A549 (cell line): ENCODE results near the gene PRDX5.

ENCODE experiments used
- CHD2 ChIP-seq: fragments of 150-350 bp; IDR thresholded peaks from 2 replicates; pipeline ENCODE4 v1.6.1; 2014; ENCODE audit warnings: low read length; ENCODE audit not compliant: partially characterized antibody
- CTCF ChIP-seq: fragments of >200 bp; sonication (Bioruptor Twin); formaldehyde crosslinking; IDR thresholded peaks from 3 replicates; pipeline ENCODE4 v1.5.1; 2016
- HEYL ChIP-seq: fragments of 250-450 bp; sonication (Bioruptor Pico); IDR thresholded peaks from 2 replicates; pipeline ENCODE4 v1.8.0; 2021; ENCODE audit warnings: mild to moderate bottlenecking, moderate library complexity
- HMGXB4 ChIP-seq: fragments of 250-450 bp; sonication (Bioruptor Pico); IDR thresholded peaks from 2 replicates; pipeline ENCODE4 v1.5.0; 2021; ENCODE audit warnings: mild to moderate bottlenecking, moderate library complexity, borderline replicate concordance
- POLR2A ChIP-seq: IDR thresholded peaks from 2 replicates; pipeline ENCODE4 v1.6.1; 2012; ENCODE audit warnings: mild to moderate bottlenecking, low read length
- RAD21 ChIP-seq, 2 experiments: fragments of >200 bp in 1 of 2; sonication (Bioruptor Twin) in 1 of 2; formaldehyde crosslinking in 1 of 2; IDR thresholded peaks in 1 of 2; conservative IDR thresholded peaks in 1 of 2; 2 replicates in 1 of 2; 3 replicates in 1 of 2; pipeline ENCODE4 v1.6.1; 2012 to 2018; ENCODE audit warnings: inconsistent platforms in 1 of 2
- REST ChIP-seq: fragments of 200-600 bp; sonication (generic); IDR thresholded peaks from 2 replicates; pipeline ENCODE4 v1.6.1; 2016; ENCODE audit warnings: antibody characterized with exemption, mild to moderate bottlenecking, moderate library complexity

GRCh38 chr11:64305075-64305690 lies 12.7 kb upstream of the PRDX5 start, which contains the start of gene ESRRA:
- no peak for TF ChIP-seq CTCF
- TF ChIP-seq RAD21 (conservative IDR thresholded peaks at IDR 0.05 in 1 of 2, IDR thresholded peaks at IDR 0.05 in 1 of 2) = no peak
- TF ChIP-seq HEYL (CRISPR knock-in tag) = no peak
- no peak for TF ChIP-seq CHD2
- peak; percentile 20; the same call in 1 of the 2 replicates for TF ChIP-seq POLR2A
- TF ChIP-seq REST = no peak
- TF ChIP-seq HMGXB4 (CRISPR knock-in tag) = no peak
